Muscle layer of duodenum (tissue), 2 donors: Measurements from ENCODE around the gene SLC2A9.

Experiments
- H3K27ac ChIP-seq: one replicate; pipeline ENCODE4 v1.7.0; 2013; ENCODE audit warnings: mild to moderate bottlenecking, low read length
- H3K27me3 ChIP-seq: one replicate; pipeline ENCODE4 v1.7.0; 2013; ENCODE audit warnings: low read depth, mild to moderate bottlenecking, control low read depth, low read length
- H3K36me3 ChIP-seq, 2 donors: one replicate each; pipeline ENCODE4 v1.7.0; 2013; ENCODE audit warnings: low read length in 2 of 2, control low read depth in 1 of 2, mild to moderate bottlenecking in 1 of 2; ENCODE audit not compliant: insufficient read depth in 2 of 2, control insufficient read depth in 1 of 2
- H3K4me1 ChIP-seq, 2 donors: one replicate each; pipeline ENCODE4 v1.7.0; 2013; ENCODE audit warnings: low read length in 2 of 2, mild to moderate bottlenecking in 2 of 2, control low read depth in 1 of 2, moderate library complexity in 1 of 2; ENCODE audit not compliant: insufficient read depth in 2 of 2, control insufficient read depth in 1 of 2
- H3K4me3 ChIP-seq, 2 donors: one replicate each; pipeline ENCODE4 v1.7.0; 2013; ENCODE audit warnings: low read length in 2 of 2, low read depth in 1 of 2, mild to moderate bottlenecking in 1 of 2
- H3K9me3 ChIP-seq, 2 donors: one replicate each; pipeline ENCODE4 v1.7.0; 2013; ENCODE audit warnings: low read length in 2 of 2, control low read depth in 1 of 2, mild to moderate bottlenecking in 1 of 2; ENCODE audit not compliant: control insufficient read depth in 1 of 2
- donor health status: healthy.

The SLC2A9 gene

GRCh38 chr4:9899306-9900055 is 121.8 kb downstream of the SLC2A9 start:
- Histone ChIP-seq H3K4me3 (no peak overlapping the region), H3K36me3 (no peaks in the 10 kb centered on the region), H3K4me1 (no peaks in the 10 kb centered on the region), H3K27ac (no peak overlapping the region), H3K27me3 (no peaks in the 10 kb centered on the region), H3K9me3 (no peaks in the 10 kb centered on the region)

- H3K9me3 ChIP-seq = no peaks in the 10 kb centered on the region
- H3K27ac ChIP-seq = no peak overlapping the region
- no peaks in the 10 kb centered on the region for H3K4me1 ChIP-seq
- H3K36me3 ChIP-seq = no peaks in the 10 kb centered on the region
- H3K27me3 ChIP-seq = no peaks in the 10 kb centered on the region
- H3K4me3 ChIP-seq = no peak overlapping the region
Observed at GRCh38 chr4:9898596-9899305, 122.5 kb downstream of the SLC2A9 start.

- no peaks in the 10 kb centered on the region for H3K9me3 ChIP-seq
- H3K4me1 ChIP-seq = no peaks in the 10 kb centered on the region
- no peak overlapping the region for H3K4me3 ChIP-seq
- H3K27ac ChIP-seq = no peak overlapping the region
- no peaks in the 10 kb centered on the region for H3K36me3 ChIP-seq
- H3K27me3 ChIP-seq = no peaks in the 10 kb centered on the region
Observed at GRCh38 chr4:9895333-9895705, 126.0 kb downstream of the SLC2A9 start.

- no peaks in the 10 kb centered on the region for H3K27me3 ChIP-seq
- H3K27ac ChIP-seq = no peak overlapping the region
- no peaks in the 10 kb centered on the region for H3K9me3 ChIP-seq
- no peaks in the 10 kb centered on the region for H3K36me3 ChIP-seq
- no peaks in the 10 kb centered on the region for H3K4me1 ChIP-seq
- H3K4me3 ChIP-seq = no peak overlapping the region
Observed at GRCh38 chr4:9894644-9895332, 126.5 kb downstream of the SLC2A9 start.

GRCh38 chr4:9893329-9894108 is 127.8 kb downstream of the SLC2A9 start:
- Histone ChIP-seq H3K27me3 (no peaks in the 10 kb centered on the region), H3K27ac (no peak overlapping the region), H3K9me3 (no peaks in the 10 kb centered on the region), H3K36me3 (no peaks in the 10 kb centered on the region), H3K4me3 (no peak overlapping the region), H3K4me1 (no peaks in the 10 kb centered on the region)

- H3K36me3 ChIP-seq = no peaks in the 10 kb centered on the region
- H3K4me3 ChIP-seq = no peak overlapping the region
- H3K9me3 ChIP-seq = no peaks in the 10 kb centered on the region
- no peak overlapping the region for H3K27ac ChIP-seq
- H3K4me1 ChIP-seq = no peaks in the 10 kb centered on the region
- no peaks in the 10 kb centered on the region for H3K27me3 ChIP-seq
Observed at GRCh38 chr4:9891740-9892139, 129.6 kb downstream of the SLC2A9 start.

GRCh38 chr4:9891056-9891455 is 130.2 kb downstream of the SLC2A9 start:
- Histone ChIP-seq H3K4me1 (no peaks in the 10 kb centered on the region), H3K27me3 (no peaks in the 10 kb centered on the region), H3K27ac (no peak overlapping the region), H3K4me3 (no peak overlapping the region), H3K9me3 (no peaks in the 10 kb centered on the region), H3K36me3 (no peaks in the 10 kb centered on the region)

GRCh38 chr4:9889306-9889705 is 132.0 kb downstream of the SLC2A9 start:
- H3K4me3 ChIP-seq = no peak overlapping the region
- H3K36me3 ChIP-seq = no peaks in the 10 kb centered on the region
- H3K9me3 ChIP-seq = no peaks in the 10 kb centered on the region
- H3K27me3 ChIP-seq = no peaks in the 10 kb centered on the region
- no peaks in the 10 kb centered on the region for H3K4me1 ChIP-seq
- H3K27ac ChIP-seq = no peak overlapping the region

GRCh38 chr4:9885958-9886357 is 135.3 kb downstream of the SLC2A9 start:
- Histone ChIP-seq H3K9me3 (no peaks in the 10 kb centered on the region), H3K27ac (no peak overlapping the region), H3K4me3 (no peak overlapping the region), H3K27me3 (no peaks in the 10 kb centered on the region), H3K36me3 (no peaks in the 10 kb centered on the region), H3K4me1 (no peaks in the 10 kb centered on the region)

- Histone ChIP-seq H3K27ac (no peak overlapping the region), H3K4me1 (no peaks in the 10 kb centered on the region)
Observed at GRCh38 chr4:9880406-9881197, 140.7 kb downstream of the SLC2A9 start.

More at GRCh38 chr4:9880406-9881197, 140.7 kb downstream of the SLC2A9 start:
- no peak overlapping the region for H3K4me3 ChIP-seq
- no peaks in the 10 kb centered on the region for H3K36me3 ChIP-seq
- H3K27me3 ChIP-seq = no peaks in the 10 kb centered on the region
- H3K9me3 ChIP-seq = no peaks in the 10 kb centered on the region
